C4-2B (cell line): ENCODE results near the gene EMID1.

Experiments used
- H3K27ac ChIP-seq: fragments of 450-650 bp; 2 replicates; pipeline ENCODE4 v1.5.1; 2017
- ZFX ChIP-seq: fragments of 450-650 bp; IDR thresholded peaks from 2 replicates; pipeline ENCODE4 v1.6.1; 2017
- TF ChIP-seq, protein P1 (sequence below): fragments of 450-650 bp; conservative IDR thresholded peaks from 2 replicates; pipeline ENCODE4 v1.5.1; 2017; ENCODE audit warnings: mild to moderate bottlenecking

Gene EMID1

DNA sequence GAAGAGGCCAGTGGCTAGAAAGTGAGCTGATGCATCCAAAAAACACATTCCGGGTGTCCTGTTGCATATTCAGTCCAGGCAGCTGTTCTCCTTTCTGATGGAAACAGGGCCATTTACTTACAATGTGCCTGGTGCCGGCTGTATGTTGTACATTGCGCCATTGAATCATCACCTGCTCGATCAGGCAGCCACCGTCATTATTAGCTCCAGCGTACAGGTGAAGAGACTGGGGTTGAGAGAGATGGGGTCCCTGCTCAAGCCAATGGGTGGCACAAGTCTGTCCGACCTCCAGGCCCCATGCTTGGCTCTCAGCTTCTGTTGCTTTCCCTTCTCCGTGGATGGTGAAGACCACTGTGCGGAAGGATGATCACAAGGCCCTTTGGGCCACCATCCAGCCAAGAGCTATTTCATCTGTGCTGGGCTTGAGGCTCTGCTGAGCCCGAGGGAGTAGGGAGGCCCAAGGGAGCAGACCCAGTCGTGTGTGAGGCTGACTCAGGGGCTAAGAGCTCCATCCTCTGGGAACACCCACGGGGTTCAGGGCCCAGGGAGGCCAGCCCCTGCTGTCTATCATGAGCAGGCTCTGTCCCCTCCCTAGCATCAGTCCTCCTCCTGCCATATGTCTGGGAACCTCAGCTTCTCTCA, 20.7 kb upstream of the EMID1 start:
- H3K27ac ChIP-seq, result no peak overlapping the region
- no peak for TF ChIP-seq ZFX
- TF ChIP-seq, protein P1, sequence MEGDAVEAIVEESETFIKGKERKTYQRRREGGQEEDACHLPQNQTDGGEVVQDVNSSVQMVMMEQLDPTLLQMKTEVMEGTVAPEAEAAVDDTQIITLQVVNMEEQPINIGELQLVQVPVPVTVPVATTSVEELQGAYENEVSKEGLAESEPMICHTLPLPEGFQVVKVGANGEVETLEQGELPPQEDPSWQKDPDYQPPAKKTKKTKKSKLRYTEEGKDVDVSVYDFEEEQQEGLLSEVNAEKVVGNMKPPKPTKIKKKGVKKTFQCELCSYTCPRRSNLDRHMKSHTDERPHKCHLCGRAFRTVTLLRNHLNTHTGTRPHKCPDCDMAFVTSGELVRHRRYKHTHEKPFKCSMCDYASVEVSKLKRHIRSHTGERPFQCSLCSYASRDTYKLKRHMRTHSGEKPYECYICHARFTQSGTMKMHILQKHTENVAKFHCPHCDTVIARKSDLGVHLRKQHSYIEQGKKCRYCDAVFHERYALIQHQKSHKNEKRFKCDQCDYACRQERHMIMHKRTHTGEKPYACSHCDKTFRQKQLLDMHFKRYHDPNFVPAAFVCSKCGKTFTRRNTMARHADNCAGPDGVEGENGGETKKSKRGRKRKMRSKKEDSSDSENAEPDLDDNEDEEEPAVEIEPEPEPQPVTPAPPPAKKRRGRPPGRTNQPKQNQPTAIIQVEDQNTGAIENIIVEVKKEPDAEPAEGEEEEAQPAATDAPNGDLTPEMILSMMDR, result no peak

DNA sequence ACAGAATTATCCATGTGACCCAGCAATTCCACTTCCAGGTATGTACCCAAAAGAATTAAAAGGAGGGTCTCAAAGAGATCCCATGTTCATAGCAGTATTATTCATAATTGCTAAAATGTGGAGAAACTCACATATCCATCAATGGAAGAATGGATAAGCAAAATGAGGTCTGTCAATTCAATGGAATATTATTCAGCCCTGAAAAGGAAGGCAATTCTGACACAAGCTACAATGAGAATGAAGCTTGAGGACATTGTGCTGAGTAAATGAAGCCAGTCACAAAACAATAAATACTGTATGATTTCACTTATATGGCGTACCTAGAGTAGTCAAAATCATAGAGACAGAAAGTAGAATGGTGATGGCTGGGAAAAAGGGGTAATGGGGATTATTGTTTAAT, 19.4 kb upstream of the EMID1 start:
- H3K27ac ChIP-seq, result no peak overlapping the region
- TF ChIP-seq, protein P1, result no peak
- no peak for TF ChIP-seq ZFX

DNA sequence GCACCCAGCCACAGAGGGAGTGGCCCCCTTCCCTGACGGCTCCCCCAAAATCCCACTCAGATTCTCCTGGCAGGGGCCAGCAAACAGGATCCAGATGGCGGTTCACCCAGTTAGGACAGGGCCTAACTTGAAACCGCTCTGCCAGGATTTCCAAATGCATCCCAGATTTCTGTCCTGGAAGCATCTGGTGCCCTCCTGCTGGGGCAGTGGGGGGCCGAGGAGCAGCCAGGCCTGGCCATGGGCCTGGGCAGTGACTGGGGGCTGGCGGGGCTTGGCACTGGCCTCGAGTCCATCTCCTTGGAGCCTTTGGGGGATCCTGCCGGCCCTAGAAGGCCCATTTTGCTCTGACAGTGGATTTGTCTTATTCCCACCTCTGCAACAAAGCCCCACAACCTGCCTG, 17.9 kb upstream of the EMID1 start:
- TF ChIP-seq, protein P1, result no peak
- no peak for TF ChIP-seq ZFX
- H3K27ac ChIP-seq, result no peak overlapping the region

DNA sequence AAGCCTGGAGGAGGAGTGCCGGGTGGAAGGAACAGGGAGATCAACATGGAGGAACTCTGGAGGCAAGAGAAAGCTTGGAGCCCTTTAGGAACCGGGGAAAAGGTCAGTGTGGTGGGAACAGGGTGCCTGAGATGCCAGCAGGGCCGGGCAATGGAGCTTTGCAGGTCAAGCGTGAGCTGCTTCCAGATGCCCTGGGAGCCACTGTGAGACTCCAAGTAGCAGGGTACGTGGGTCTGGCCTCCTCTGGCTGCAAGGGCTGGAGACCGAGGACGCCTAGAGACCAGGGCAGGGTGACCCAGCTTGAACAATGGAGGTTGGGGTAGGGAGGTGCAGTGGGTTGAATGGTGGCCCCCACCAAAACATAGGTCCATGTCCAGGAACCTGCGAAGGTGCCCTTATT, 15.6 kb upstream of the EMID1 start:
- no peak overlapping the region for H3K27ac ChIP-seq
- TF ChIP-seq, protein P1, result no peak
- TF ChIP-seq ZFX, result no peak

DNA sequence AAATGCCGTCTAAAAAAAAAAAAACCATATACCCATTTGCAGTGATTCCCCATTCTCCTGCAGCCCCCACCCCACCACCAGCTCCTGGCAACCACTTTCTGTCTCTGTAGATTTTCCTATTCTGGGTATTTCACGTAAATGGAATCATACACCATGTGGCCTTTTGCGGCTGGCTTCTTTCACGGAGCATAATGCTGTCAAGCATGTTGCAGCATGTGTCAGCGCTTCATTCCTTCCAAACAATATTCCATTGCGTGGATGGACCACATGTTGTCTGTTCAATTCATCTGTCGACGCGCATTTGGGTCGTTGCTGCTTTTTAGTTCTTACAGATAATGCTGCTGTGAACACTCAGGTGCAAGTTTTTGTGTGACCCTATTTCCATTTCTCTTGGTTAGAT, 14.8 kb upstream of the EMID1 start:
- H3K27ac ChIP-seq, result no peak overlapping the region
- no peak for TF ChIP-seq ZFX
- TF ChIP-seq, protein P1, result no peak

DNA sequence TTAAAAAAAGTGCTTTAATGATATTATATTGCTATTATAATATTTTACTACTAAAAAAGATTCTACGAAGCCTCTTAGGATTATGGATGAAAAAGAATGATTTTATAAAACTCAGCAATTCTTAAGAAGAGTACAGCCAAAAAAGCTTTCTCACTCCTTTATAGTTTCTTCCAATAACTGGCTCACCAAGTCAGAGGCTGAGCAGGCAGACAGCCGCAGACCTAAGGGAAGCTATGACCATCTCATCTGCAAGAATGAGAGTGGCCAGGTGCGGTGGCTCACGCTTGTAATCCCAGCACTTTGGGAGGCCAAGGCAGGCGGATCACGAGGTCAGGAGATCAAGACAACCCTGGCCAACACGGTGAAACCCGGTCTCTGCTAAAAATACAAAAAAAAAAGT, 12.7 kb upstream of the EMID1 start:
- TF ChIP-seq, protein P1, result no peak
- no peak for TF ChIP-seq ZFX

DNA sequence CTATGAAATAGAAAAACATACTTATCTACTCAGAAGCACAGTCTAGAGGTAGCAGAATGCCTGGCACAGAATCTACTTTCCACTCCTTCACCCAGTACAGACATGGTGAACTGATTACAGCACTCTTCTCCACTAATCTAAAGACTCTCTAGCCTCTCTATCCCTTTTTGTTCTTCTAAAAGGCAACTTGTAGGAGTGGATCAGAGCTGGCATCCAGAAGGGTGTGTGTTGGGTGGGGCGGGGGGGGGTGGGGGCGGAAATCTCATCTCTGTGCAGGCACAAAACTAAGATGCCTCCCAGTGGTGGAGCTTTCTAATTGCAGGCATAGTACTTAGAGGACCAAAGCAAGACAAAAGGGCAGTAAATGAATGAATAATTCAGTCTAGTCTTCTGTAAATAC, 11.5 kb upstream of the EMID1 start:
- TF ChIP-seq, protein P1, result no peak; the same call in 1 of the 2 replicates
- TF ChIP-seq ZFX, result no peak

More for the DNA sequence above, 12.7 kb upstream of the EMID1 start:
- H3K27ac ChIP-seq, result no peak overlapping the region

More for the DNA sequence above, 11.5 kb upstream of the EMID1 start:
- no peak overlapping the region for H3K27ac ChIP-seq
